GM18498 (cell line): ENCODE measurements around the gene CCNG2.

ENCODE experiments used
- ATAC-seq: cut with Tn5 transposase; IDR thresholded peaks from one replicate; pipeline ENCODE4 v1.9.1; 2021; ENCODE audit warnings: mild to moderate bottlenecking, moderate library complexity; ENCODE audit not compliant: unreplicated experiment

CCNG2 gene

GRCh38 chr4:77201343-77201742, 44.3 kb downstream of the CCNG2 start:
- no peak for ATAC-seq

DNA sequence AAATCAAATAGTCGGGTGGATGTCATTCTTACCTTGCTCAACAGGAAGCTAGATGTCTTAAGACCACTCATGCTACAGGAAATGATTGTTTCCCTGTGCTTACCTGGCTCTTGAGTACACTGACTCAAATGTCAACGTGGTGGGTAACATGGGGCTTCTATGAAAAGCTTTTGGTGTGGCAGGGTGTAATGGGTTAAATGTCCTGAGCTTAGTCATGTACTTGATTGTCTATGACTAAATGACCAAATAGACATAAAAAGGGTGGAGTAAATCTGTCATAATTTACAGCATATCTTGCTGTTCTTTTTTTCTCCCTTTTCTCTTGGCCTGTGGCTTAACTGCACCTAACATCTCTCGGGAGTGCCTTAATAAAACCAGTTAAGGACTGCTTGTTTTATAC, 44.9 kb downstream of the CCNG2 start:
- ATAC-seq: no peak

- no peak for ATAC-seq
These were observed 45.5 kb downstream of the CCNG2 start for GRCh38 chr4:77202491-77202890.

- ATAC-seq: peak; percentile 72
These were observed 46.6 kb downstream of the CCNG2 start for GRCh38 chr4:77203380-77204197.

GRCh38 chr4:77204621-77205020, 47.6 kb downstream of the CCNG2 start:
- no peak for ATAC-seq

DNA sequence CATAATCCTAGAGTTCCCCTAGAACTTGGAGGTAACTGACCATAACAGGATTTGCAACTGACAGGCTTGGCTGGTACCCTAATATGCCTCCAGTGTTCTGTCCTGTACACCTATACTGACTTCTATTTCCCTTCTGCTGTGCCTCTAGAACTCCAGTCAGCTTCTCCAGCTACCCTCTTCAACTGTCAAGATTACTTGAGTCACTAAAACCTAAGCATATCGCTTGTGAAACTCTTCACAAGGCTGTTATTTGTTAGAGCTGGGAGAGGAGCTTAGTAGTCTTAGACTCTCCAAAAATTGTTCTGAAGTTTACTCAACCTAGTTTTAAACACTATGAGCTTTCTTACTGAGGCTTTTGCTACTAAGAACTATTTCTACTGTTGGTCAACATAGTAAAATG, 52.0 kb downstream of the CCNG2 start:
- no peak for ATAC-seq

- no peak for ATAC-seq
These were observed 52.9 kb downstream of the CCNG2 start for GRCh38 chr4:77209936-77210335.

DNA sequence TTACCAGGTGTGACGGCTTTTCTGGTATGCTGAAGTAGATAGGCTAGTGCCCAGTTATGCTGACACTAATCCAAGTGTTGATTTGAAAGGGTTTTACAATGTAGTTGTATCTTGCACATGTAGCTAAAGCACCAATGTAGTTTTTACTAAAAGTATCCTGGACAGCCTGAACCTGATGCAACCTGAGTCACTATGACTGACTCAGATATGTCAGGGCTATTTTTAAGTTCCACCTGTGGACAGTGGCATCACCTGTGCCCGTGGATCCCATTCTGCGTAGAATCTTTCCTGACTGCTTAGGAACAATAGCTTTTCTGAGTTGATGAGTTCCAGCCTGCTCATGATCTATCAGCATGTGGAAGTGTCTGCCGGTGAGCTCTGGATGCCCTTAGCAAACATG, 58.1 kb downstream of the CCNG2 start:
- no peak for ATAC-seq

GRCh38 chr4:77217526-77217925, 60.5 kb downstream of the CCNG2 start:
- no peak for ATAC-seq

- ATAC-seq: no peak
These were observed 62.3 kb downstream of the CCNG2 start for GRCh38 chr4:77219266-77219665.
